Measurements from ENCODE around the gene PTGER4.

The PTGER4 gene

DNA sequence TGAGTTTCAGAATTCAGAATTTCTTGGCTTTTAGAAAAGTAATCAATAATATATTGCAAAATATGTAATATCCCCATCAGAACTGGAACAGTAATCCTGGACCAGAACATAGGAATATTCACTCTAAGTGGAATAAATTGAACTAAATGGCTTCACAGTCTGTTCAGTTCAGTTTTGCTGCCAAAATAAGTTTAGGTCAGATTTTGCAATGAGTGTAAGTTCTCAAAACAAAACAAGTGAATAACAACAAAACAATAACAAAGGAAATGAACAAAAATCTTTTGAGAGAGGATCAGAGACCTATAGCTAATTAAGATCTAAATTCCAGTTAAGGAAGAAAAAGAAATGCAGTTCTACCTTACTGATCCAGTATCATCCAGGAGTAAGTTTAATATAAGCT lies 9.3 kb downstream of the PTGER4 start:
- H3K4me3 ChIP-seq (IDR thresholded peaks at IDR 0.05; ENCODE audit: insufficient read depth, low read depth, low read length): no peak overlapping the region

GRCh38 chr5:40689438-40689837 lies 9.7 kb downstream of the PTGER4 start:
- Histone ChIP-seq H2AFZ (ENCODE audit: low read depth) (no peak overlapping the region), H4K20me1 (ENCODE audit: insufficient read depth) (no peaks in the 10 kb centered on the region), H3K79me2 (ENCODE audit: insufficient read depth, low read depth) (peaks cover 71% of the 10 kb centered on the region), H3K27ac (no peak overlapping the region), H3K9ac (no peak overlapping the region), H3K27me3 (ENCODE audit: insufficient read depth, low read depth) (no peaks in the 10 kb centered on the region), H3K4me1 (ENCODE audit: low read depth, poor library complexity, severe bottlenecking) (peaks cover 39% of the 10 kb centered on the region), H3K36me3 (ENCODE audit: insufficient read depth) (no peaks in the 10 kb centered on the region), H3K4me2 (no peak overlapping the region), H3K4me3 (IDR thresholded peaks at IDR 0.05; ENCODE audit: insufficient read depth, low read depth, low read length) (no peak overlapping the region)
- TF ChIP-seq CTCF (conservative IDR thresholded peaks at IDR 0.05; ENCODE audit: low read depth, low read length): no peak

More for the DNA sequence above, 9.3 kb downstream of the PTGER4 start:
- Histone ChIP-seq H3K27ac (no peak overlapping the region), H3K27me3 (ENCODE audit: insufficient read depth, low read depth) (no peaks in the 10 kb centered on the region), H3K4me2 (no peak overlapping the region), H3K4me1 (ENCODE audit: low read depth, poor library complexity, severe bottlenecking) (peaks cover 43% of the 10 kb centered on the region), H3K9ac (no peak overlapping the region), H3K36me3 (ENCODE audit: insufficient read depth) (no peaks in the 10 kb centered on the region), H4K20me1 (ENCODE audit: insufficient read depth) (no peaks in the 10 kb centered on the region), H3K79me2 (ENCODE audit: insufficient read depth, low read depth) (peaks cover 75% of the 10 kb centered on the region), H2AFZ (ENCODE audit: low read depth) (no peak overlapping the region)
- no peak for TF ChIP-seq CTCF (conservative IDR thresholded peaks at IDR 0.05; ENCODE audit: low read depth, low read length)

- peaks cover 31% of the 10 kb centered on the region for H3K4me1 ChIP-seq (ENCODE audit: low read depth, poor library complexity, severe bottlenecking)
- no peaks in the 10 kb centered on the region for H4K20me1 ChIP-seq (ENCODE audit: insufficient read depth)
- peaks cover 63% of the 10 kb centered on the region for H3K79me2 ChIP-seq (ENCODE audit: insufficient read depth, low read depth)
- H3K9ac ChIP-seq: no peak overlapping the region
- no peaks in the 10 kb centered on the region for H3K27me3 ChIP-seq (ENCODE audit: insufficient read depth, low read depth)
- no peaks in the 10 kb centered on the region for H3K36me3 ChIP-seq (ENCODE audit: insufficient read depth)
- H3K27ac ChIP-seq: no peak overlapping the region
- no peak overlapping the region for H3K4me3 ChIP-seq (IDR thresholded peaks at IDR 0.05; ENCODE audit: insufficient read depth, low read depth, low read length)
- no peak for TF ChIP-seq CTCF (conservative IDR thresholded peaks at IDR 0.05; ENCODE audit: low read depth, low read length)
- no peak overlapping the region for H3K4me2 ChIP-seq
- no peak overlapping the region for H2AFZ ChIP-seq (ENCODE audit: low read depth)
Measured at GRCh38 chr5:40690267-40690666, 10.6 kb downstream of the PTGER4 start.

- H3K4me2 ChIP-seq: no peak overlapping the region
- no peaks in the 10 kb centered on the region for H3K27me3 ChIP-seq (ENCODE audit: insufficient read depth, low read depth)
- H3K4me3 ChIP-seq (IDR thresholded peaks at IDR 0.05; ENCODE audit: insufficient read depth, low read depth, low read length): no peak overlapping the region
- H3K27ac ChIP-seq: no peak overlapping the region
- peaks cover 46% of the 10 kb centered on the region for H3K79me2 ChIP-seq (ENCODE audit: insufficient read depth, low read depth)
- H4K20me1 ChIP-seq (ENCODE audit: insufficient read depth): no peaks in the 10 kb centered on the region
- H3K9ac ChIP-seq: no peak overlapping the region
- H3K36me3 ChIP-seq (ENCODE audit: insufficient read depth): no peaks in the 10 kb centered on the region
- TF ChIP-seq CTCF (conservative IDR thresholded peaks at IDR 0.05; ENCODE audit: low read depth, low read length): no peak
- peaks cover 15% of the 10 kb centered on the region for H3K4me1 ChIP-seq (ENCODE audit: low read depth, poor library complexity, severe bottlenecking)
- H2AFZ ChIP-seq (ENCODE audit: low read depth): no peak overlapping the region
Measured at GRCh38 chr5:40691894-40692293, 12.2 kb downstream of the PTGER4 start.
